Spleen (tissue), 11 donors: ENCODE measurements around the gene ZMIZ1. TPM values are rescaled to one million over a fixed set of nuclear protein-coding genes. Genes with fewer than 3 reads are reported as not detected.

Source experiments
- DNase-seq: peaks from one replicate; pipeline ENCODE4 v3.0.0-alpha.2; 2020
- H3K27ac ChIP-seq, 8 donors: fragments of 200-600 bp; sonication (generic) in 7 of 8; 1 replicate in 4 of 8; 2 replicates in 4 of 8; pipeline versions ENCODE4 v1.5.0 to v1.8.0; 2016 to 2021; ENCODE audit warnings: inconsistent platforms in 4 of 8, mild to moderate bottlenecking in 4 of 8, moderate library complexity in 1 of 8
- H3K27me3 ChIP-seq, 7 donors: fragments of 200-600 bp; sonication (generic) in 6 of 7; replicated peaks in 1 of 7; 1 replicate in 4 of 7; 2 replicates in 3 of 7; pipeline versions ENCODE4 v1.5.0 to v1.8.0; 2016 to 2021; ENCODE audit warnings: inconsistent platforms in 3 of 7, mild to moderate bottlenecking in 1 of 7
- H3K36me3 ChIP-seq, 6 donors: fragments of 200-600 bp; sonication (generic) in 5 of 6; 1 replicate in 4 of 6; 2 replicates in 2 of 6; pipeline versions ENCODE4 v1.5.0 to v1.8.0; 2016 to 2021; ENCODE audit warnings: inconsistent platforms in 2 of 6
- H3K4me1 ChIP-seq, 6 donors: fragments of 200-600 bp; sonication (generic) in 5 of 6; 1 replicate in 3 of 6; 2 replicates in 3 of 6; pipeline versions ENCODE4 v1.5.0 to v1.8.0; 2016 to 2021; ENCODE audit warnings: inconsistent platforms in 3 of 6
- H3K4me3 ChIP-seq, 8 donors: fragments of 200-600 bp; sonication (generic) in 7 of 8; 1 replicate in 4 of 8; 2 replicates in 4 of 8; pipeline versions ENCODE4 v1.5.0 to v1.8.0; 2016 to 2021; ENCODE audit warnings: inconsistent platforms in 4 of 8, mild to moderate bottlenecking in 4 of 8, moderate library complexity in 2 of 8
- H3K9me3 ChIP-seq, 8 donors: fragments of 200-600 bp; sonication (generic) in 7 of 8; 1 replicate in 4 of 8; 2 replicates in 4 of 8; pipeline versions ENCODE4 v1.5.0 to v1.8.0; 2016 to 2021; ENCODE audit warnings: inconsistent platforms in 4 of 8
- POLR2A ChIP-seq, 3 donors: fragments of 450-650 bp; IDR thresholded peaks; one replicate each; pipeline ENCODE4 v1.5.1; 2017; ENCODE audit warnings: antibody characterized with exemption in 3 of 3, mild to moderate bottlenecking in 1 of 3
- POLR2AphosphoS5 ChIP-seq, 3 donors: sonication (generic); formaldehyde crosslinking; IDR thresholded peaks; one replicate each; pipeline ENCODE4 v1.5.1; 2017; ENCODE audit warnings: antibody characterized with exemption in 3 of 3
- WGBS, 5 donors: extraction: QIAGEN DNeasy Blood & Tissue Kit in 3 of 5; methylation state at CpG; one replicate each; pipeline versions ENCODE4 v1.1.5 to v1.1.7; 2013 to 2018; 5-methylcytosine and 5-hydroxymethylcytosine counted together
- intact Hi-C: fragments of 100-400 bp; cut with DNase I; formaldehyde crosslinking; loops from one replicate; pipeline ENCODE4 v1.15.0; 2023; ENCODE audit warnings: low total_unique reads
- polyA plus RNA-seq, 3 donors: library from polyadenylated mRNA; stranded (reverse); fragments of 200-250 nt; gene quantifications; one replicate each; pipeline ENCODE4 v1.2.1, GENCODE V29; 2013
- total RNA-seq, 7 donors: library from RNA; depleted of rRNA in 3 of 7; stranded (reverse); fragments of >200 nt in 3 of 7; fragmentation: NEBNext Ultra II Directional in 4 of 7; extraction: Animal tissue kit (Norgen Biotek cat#: 25700) in 4 of 7; gene quantifications; one replicate each; pipeline versions ENCODE4 v1.1.0 to v1.2.1, GENCODE V29; 2016 to 2021
- TF ChIP-seq, protein P1 (sequence below), 11 experiments: fragments of 200-600 bp in 7 of 11; fragments of 450-650 bp in 4 of 11; sonication (generic) in 4 of 11; IDR thresholded peaks in 8 of 11; conservative IDR thresholded peaks in 3 of 11; 1 replicate in 7 of 11; 2 replicates in 4 of 11; pipeline versions ENCODE4 v1.4.0 to v1.8.0; 2016 to 2021; ENCODE audit warnings: antibody characterized with exemption in 11 of 11, inconsistent platforms in 4 of 11, mild to moderate bottlenecking in 1 of 11
- donor health status: healthy with polysubstance abuse.
- donor health status: DM: no; HTN: no; CAD: no; lungs with moderate emphysema.
- donor health status: DM: no; HTN: no; CAD: no.
- donor health status: Bipolar disorder and iron deficiency.
- donor health status: healthy.
- donor health status: DM: no; HTN: no; CAD: no.
- donor health status: DM: yes; HTN: yes; CAD: no.

Gene ZMIZ1
- total and polyA plus RNA-seq, 10 donors = 10.7 to 210 (median 125) TPM

DNA sequence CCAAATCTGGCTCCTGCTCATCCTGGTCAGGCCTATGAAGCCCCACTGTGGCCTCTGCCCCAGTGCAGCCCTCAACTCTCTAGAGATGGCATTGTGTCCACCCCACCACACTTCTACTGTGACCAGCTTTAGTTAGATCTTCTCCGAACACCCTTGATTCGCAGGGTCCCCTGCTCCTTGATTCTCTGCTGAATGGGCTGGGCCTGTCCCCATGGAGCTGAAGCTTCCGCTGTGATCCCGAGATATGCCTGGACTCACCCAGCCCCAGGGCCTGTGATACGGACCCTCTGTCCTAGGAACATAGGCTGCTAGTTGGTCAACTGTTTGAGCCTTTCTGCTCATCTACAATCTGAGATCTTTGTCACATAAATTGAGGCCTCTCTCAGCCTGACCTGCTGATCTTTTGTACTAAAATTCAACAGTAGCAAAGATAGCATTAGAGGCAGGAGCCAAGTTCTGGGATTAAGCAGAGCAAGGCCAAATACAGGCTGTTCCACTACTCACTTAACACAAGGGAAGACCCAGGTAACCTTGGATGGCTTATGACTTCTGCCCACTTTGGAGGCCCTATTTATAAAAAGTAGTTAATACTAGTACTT is 272.0 kb downstream of the ZMIZ1 start:
- no peak for TF ChIP-seq POLR2A (IDR thresholded peaks at IDR 0.05)
- no peak for TF ChIP-seq POLR2AphosphoS5 (IDR thresholded peaks at IDR 0.05)
- TF ChIP-seq, protein P1, sequence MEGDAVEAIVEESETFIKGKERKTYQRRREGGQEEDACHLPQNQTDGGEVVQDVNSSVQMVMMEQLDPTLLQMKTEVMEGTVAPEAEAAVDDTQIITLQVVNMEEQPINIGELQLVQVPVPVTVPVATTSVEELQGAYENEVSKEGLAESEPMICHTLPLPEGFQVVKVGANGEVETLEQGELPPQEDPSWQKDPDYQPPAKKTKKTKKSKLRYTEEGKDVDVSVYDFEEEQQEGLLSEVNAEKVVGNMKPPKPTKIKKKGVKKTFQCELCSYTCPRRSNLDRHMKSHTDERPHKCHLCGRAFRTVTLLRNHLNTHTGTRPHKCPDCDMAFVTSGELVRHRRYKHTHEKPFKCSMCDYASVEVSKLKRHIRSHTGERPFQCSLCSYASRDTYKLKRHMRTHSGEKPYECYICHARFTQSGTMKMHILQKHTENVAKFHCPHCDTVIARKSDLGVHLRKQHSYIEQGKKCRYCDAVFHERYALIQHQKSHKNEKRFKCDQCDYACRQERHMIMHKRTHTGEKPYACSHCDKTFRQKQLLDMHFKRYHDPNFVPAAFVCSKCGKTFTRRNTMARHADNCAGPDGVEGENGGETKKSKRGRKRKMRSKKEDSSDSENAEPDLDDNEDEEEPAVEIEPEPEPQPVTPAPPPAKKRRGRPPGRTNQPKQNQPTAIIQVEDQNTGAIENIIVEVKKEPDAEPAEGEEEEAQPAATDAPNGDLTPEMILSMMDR (IDR thresholded peaks at IDR 0.05 in 8 of 11, conservative IDR thresholded peaks at IDR 0.05 in 3 of 11) = no peak
- Histone ChIP-seq H3K4me3 (no peak overlapping the region), H3K4me1 (peaks cover 0 to 29% (median 6%) of the 10 kb centered on the region in 6 donors), H3K9me3 (no peaks in the 10 kb centered on the region), H3K36me3 (no peaks in the 10 kb centered on the region), H3K27me3 (no peaks in the 10 kb centered on the region), H3K27ac (peak overlapping the region in 4 of 8 donors; percentile 18 to 52 (median 24))
- 92 to 97% (median 95%) methylated on average over 5 of the region's 5 CpGs for WGBS, 5 donors
- no peak for DNase-seq
- intact Hi-C loops = no loop called here

DNA sequence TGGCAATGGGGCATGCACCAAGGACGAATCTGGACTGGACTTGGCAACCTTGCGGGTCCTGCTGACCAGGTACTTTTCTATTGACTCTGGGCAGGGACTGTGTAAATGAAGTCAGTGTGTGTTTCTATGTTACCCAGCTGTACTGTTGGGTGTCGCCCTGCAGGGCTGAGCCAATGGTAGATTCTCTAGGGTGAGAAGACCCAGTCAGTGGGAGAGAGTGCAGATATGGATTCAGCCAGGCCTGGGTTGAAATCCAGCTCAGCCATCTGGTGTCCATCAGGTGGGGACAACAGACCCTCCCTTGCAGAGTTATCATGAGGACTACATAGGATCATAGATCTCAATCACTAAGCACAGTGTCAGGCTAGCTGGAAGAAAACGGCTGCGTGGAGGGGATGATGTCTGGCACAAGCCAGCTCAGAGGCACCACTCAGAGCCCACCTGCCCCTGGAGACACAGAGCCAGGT is 273.6 kb downstream of the ZMIZ1 start:
- Histone ChIP-seq H3K27ac (no peak overlapping the region), H3K4me3 (no peak overlapping the region), H3K27me3 (no peaks in the 10 kb centered on the region), H3K36me3 (no peaks in the 10 kb centered on the region), H3K9me3 (no peaks in the 10 kb centered on the region), H3K4me1 (peaks cover 0 to 44% (median 21%) of the 10 kb centered on the region in 6 donors)
- no peak for TF ChIP-seq POLR2A (IDR thresholded peaks at IDR 0.05)
- TF ChIP-seq, protein P1 (IDR thresholded peaks at IDR 0.05 in 8 of 11, conservative IDR thresholded peaks at IDR 0.05 in 3 of 11) = no peak
- TF ChIP-seq POLR2AphosphoS5 (IDR thresholded peaks at IDR 0.05) = no peak
- WGBS, 5 donors = 93 to 99% (median 96%) methylated on average over 5 of the region's 5 CpGs
- intact Hi-C loops = no loop called here
- DNase-seq = no peak

DNA sequence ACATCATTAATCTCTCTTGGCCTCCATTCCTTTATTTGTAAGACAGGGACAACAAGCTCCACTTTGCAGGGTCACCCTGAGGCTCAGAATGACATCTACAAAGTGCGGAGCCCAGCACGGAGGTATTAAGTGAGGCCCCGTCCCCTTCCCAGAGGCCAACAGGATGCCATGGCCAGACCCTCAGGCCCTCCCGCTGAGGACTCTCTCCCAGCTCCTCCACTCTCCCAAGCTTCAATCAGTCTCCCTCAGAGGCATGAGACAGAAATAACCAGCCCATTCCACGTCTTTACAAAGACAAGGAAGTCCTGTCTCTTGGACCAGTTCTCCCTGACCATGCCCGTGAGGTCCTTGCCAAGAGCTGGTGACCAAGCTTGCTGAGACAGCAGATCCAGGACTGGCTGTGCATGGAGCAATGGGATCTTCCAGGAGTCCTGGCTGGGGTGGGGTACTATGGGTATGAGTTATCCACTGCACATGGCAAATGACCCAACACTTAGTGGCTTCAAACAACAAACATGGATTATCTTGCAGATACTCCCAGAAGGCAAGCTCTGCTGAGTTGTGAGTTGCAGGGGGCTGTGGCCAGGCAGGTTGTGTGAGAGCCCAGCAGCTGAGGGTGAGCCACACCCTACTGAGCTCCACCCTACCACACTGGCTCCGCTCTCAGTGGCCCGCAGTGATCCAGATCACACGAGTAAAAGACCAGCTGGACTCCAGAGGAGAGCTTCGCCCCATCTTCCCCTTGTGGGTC is 274.2 kb downstream of the ZMIZ1 start:
- H3K36me3 ChIP-seq = no peaks in the 10 kb centered on the region
- H3K9me3 ChIP-seq = no peaks in the 10 kb centered on the region
- intact Hi-C loops = no loop called here
- 64 to 92% (median 86%) methylated on average over 9 to 10 of the region's 10 CpGs for WGBS, 5 donors
- no peak overlapping the region for H3K4me3 ChIP-seq
- H3K27me3 ChIP-seq = no peaks in the 10 kb centered on the region
- no peak for DNase-seq
- no peak overlapping the region for H3K27ac ChIP-seq
- H3K4me1 ChIP-seq = peaks cover 0 to 48% (median 25%) of the 10 kb centered on the region in 6 donors
- no peak for TF ChIP-seq POLR2A (IDR thresholded peaks at IDR 0.05)
- TF ChIP-seq POLR2AphosphoS5 (IDR thresholded peaks at IDR 0.05) = no peak
- TF ChIP-seq, protein P1 (IDR thresholded peaks at IDR 0.05 in 8 of 11, conservative IDR thresholded peaks at IDR 0.05 in 3 of 11) = no peak
